Activated CD4-positive, alpha-beta memory T cell treated with anti-CD3 and anti-CD28 coated beads for 36 hours (primary cell): ENCODE results near the gene ACOX3. TPM values are rescaled to one million over a fixed set of nuclear protein-coding genes. Genes with fewer than 3 reads are reported as not detected.
"Not testable (repeated sequence)": the region's sequence is repeated elsewhere in the genome, so short reads cannot be mapped to it uniquely, and the experiment has no call there.

Experiments
- CTCF ChIA-PET: fragments of 350-600 bp; sonication (Branson Sonifier 250); formaldehyde crosslinking; loops from one replicate; lab custom pipeline; 2021; ENCODE audit warnings: antibody characterized with exemption, inconsistent platforms; lab: Charles Lee
- POLR2A ChIA-PET: fragments of 350-600 bp; sonication (Branson Sonifier 250); formaldehyde crosslinking; loops from one replicate; lab custom pipeline; 2021; ENCODE audit warnings: antibody characterized with exemption; lab: Charles Lee
- DNase-seq: peaks from one replicate; pipeline ENCODE4 v3.0.0-alpha.2; 2020
- H3K27ac Mint-ChIP-seq: one replicate; pipeline ENCODE4 v1.8.0; 2021; ENCODE audit warnings: mixed read lengths
- H3K27me3 Mint-ChIP-seq: one replicate; pipeline ENCODE4 v1.8.0; 2021; ENCODE audit warnings: mixed read lengths
- H3K36me3 Mint-ChIP-seq: one replicate; pipeline ENCODE4 v1.8.0; 2021; ENCODE audit warnings: mixed read lengths
- H3K4me1 Mint-ChIP-seq: one replicate; pipeline ENCODE4 v1.8.0; 2021; ENCODE audit warnings: low read depth, mixed read lengths
- H3K4me3 Mint-ChIP-seq: one replicate; pipeline ENCODE4 v1.8.0; 2021; ENCODE audit warnings: mild to moderate bottlenecking, mixed read lengths
- H3K9me3 Mint-ChIP-seq: one replicate; pipeline ENCODE4 v1.8.0; 2021; ENCODE audit warnings: mixed read lengths
- intact Hi-C: fragments of 100-400 bp; cut with micrococcal nuclease; formaldehyde crosslinking; loops from one replicate; pipeline ENCODE4 v1.15.1; 2023
- total RNA-seq, 2 experiments: library from RNA; stranded (reverse); gene quantifications; one replicate each; pipeline ENCODE4 v1.2.3, GENCODE V29; 2021

ACOX3 gene
- total RNA-seq, 2 experiments from 2014 or later, result 42.3 to 45.8 TPM

GRCh38 chr4:8391071-8391470, 49.5 kb downstream of the ACOX3 start:
- no peak for DNase-seq
- peaks cover 8% of the 10 kb centered on the region for H3K4me1 Mint-ChIP-seq
- no peaks in the 10 kb centered on the region for H3K9me3 Mint-ChIP-seq
- H3K4me3 Mint-ChIP-seq, result no peak overlapping the region
- ChIA-PET CTCF (interaction anchor here (1.4 to 2.2 kb wide), 2 partner anchors 149 to 214 kb away, joined by 5 to 6 read pairs; no protein-coding TSS in a partner anchor), POLR2A (no interaction called here)
- no peaks in the 10 kb centered on the region for H3K27me3 Mint-ChIP-seq
- intact Hi-C loops, result no loop called here
- H3K36me3 Mint-ChIP-seq, result peaks cover 8% of the 10 kb centered on the region
- H3K27ac Mint-ChIP-seq, result no peak overlapping the region

GRCh38 chr4:8390577-8390976, 49.9 kb downstream of the ACOX3 start:
- H3K9me3 Mint-ChIP-seq, result no peaks in the 10 kb centered on the region
- H3K27ac Mint-ChIP-seq, result no peak overlapping the region
- ChIA-PET CTCF (interaction anchor here (1.4 to 2.2 kb wide), 2 partner anchors 148 to 214 kb away, joined by 5 to 6 read pairs; no protein-coding TSS in a partner anchor), POLR2A (no interaction called here)
- intact Hi-C loops, result no loop called here
- no peak overlapping the region for H3K4me3 Mint-ChIP-seq
- DNase-seq, result no peak
- peaks cover 8% of the 10 kb centered on the region for H3K4me1 Mint-ChIP-seq
- H3K36me3 Mint-ChIP-seq, result peaks cover 8% of the 10 kb centered on the region
- H3K27me3 Mint-ChIP-seq, result no peaks in the 10 kb centered on the region

GRCh38 chr4:8388528-8388870, 52.0 kb downstream of the ACOX3 start:
- peaks cover 6% of the 10 kb centered on the region for H3K36me3 Mint-ChIP-seq
- POLR2A ChIA-PET, result no interaction called here
- CTCF ChIA-PET, result no interaction called here
- no peak overlapping the region for H3K27ac Mint-ChIP-seq
- H3K4me1 Mint-ChIP-seq, result peaks cover 8% of the 10 kb centered on the region
- no peak overlapping the region for H3K4me3 Mint-ChIP-seq
- intact Hi-C loops, result no loop called here
- no peaks in the 10 kb centered on the region for H3K9me3 Mint-ChIP-seq
- DNase-seq, result no peak
- H3K27me3 Mint-ChIP-seq, result no peaks in the 10 kb centered on the region

GRCh38 chr4:8387615-8388527, 52.7 kb downstream of the ACOX3 start:
- Mint-ChIP-seq H3K4me1 (peaks cover 8% of the 10 kb centered on the region), H3K9me3 (no peaks in the 10 kb centered on the region), H3K4me3 (no peak overlapping the region), H3K27ac (no peak overlapping the region), H3K27me3 (no peaks in the 10 kb centered on the region), H3K36me3 (peaks cover 6% of the 10 kb centered on the region)
- DNase-seq, result no peak
- POLR2A ChIA-PET, result no interaction called here
- intact Hi-C loops, result no loop called here
- CTCF ChIA-PET, result no interaction called here

- Mint-ChIP-seq H3K36me3 (peaks cover 6% of the 10 kb centered on the region), H3K4me3 (no peak overlapping the region), H3K9me3 (no peaks in the 10 kb centered on the region), H3K4me1 (peaks cover 6% of the 10 kb centered on the region), H3K27ac (no peak overlapping the region), H3K27me3 (no peaks in the 10 kb centered on the region)
- ChIA-PET CTCF (interaction anchor here (1.6 kb wide), 1 partner anchor 145 kb away, joined by 4 read pairs; no protein-coding TSS in a partner anchor), POLR2A (no interaction called here)
- intact Hi-C loops, result no loop called here
- no peak for DNase-seq
These were observed 53.3 kb downstream of the ACOX3 start for GRCh38 chr4:8387194-8387593.

- intact Hi-C loops, result no loop called here
- H3K36me3 Mint-ChIP-seq, result peaks cover 6% of the 10 kb centered on the region
These were observed 53.8 kb downstream of the ACOX3 start for GRCh38 chr4:8386731-8387130.

GRCh38 chr4:8386131-8386530, 54.4 kb downstream of the ACOX3 start:
- intact Hi-C loops, DNase-seq, H3K27me3 Mint-ChIP-seq, H3K27ac Mint-ChIP-seq, H3K4me1 Mint-ChIP-seq, H3K36me3 Mint-ChIP-seq, H3K4me3 Mint-ChIP-seq, H3K9me3 Mint-ChIP-seq, POLR2A ChIA-PET: not testable (repeated sequence)
- CTCF ChIA-PET, result interaction anchor here (1.6 kb wide), 1 partner anchor 144 kb away, joined by 4 read pairs; no protein-coding TSS in a partner anchor

More at GRCh38 chr4:8386731-8387130, 53.8 kb downstream of the ACOX3 start:
- Mint-ChIP-seq H3K27ac (no peak overlapping the region), H3K4me1 (peaks cover 2% of the 10 kb centered on the region), H3K9me3 (no peaks in the 10 kb centered on the region), H3K4me3 (no peak overlapping the region), H3K27me3 (no peaks in the 10 kb centered on the region)
- no peak for DNase-seq
- ChIA-PET POLR2A (no interaction called here), CTCF (interaction anchor here (1.6 kb wide), 1 partner anchor 144 kb away, joined by 4 read pairs; no protein-coding TSS in a partner anchor)

GRCh38 chr4:8385611-8386010, 54.9 kb downstream of the ACOX3 start:
- H3K4me3 Mint-ChIP-seq, result no peak overlapping the region
- H3K4me1 Mint-ChIP-seq, result no peaks in the 10 kb centered on the region
- no peaks in the 10 kb centered on the region for H3K27me3 Mint-ChIP-seq
- intact Hi-C loops, result no loop called here
- POLR2A ChIA-PET, result no interaction called here
- no peak for DNase-seq
- CTCF ChIA-PET, result interaction anchor here (1.6 kb wide), 1 partner anchor 143 kb away, joined by 4 read pairs; no protein-coding TSS in a partner anchor
- H3K9me3 Mint-ChIP-seq, result no peaks in the 10 kb centered on the region
- H3K36me3 Mint-ChIP-seq, result peaks cover 6% of the 10 kb centered on the region
- no peak overlapping the region for H3K27ac Mint-ChIP-seq

- Mint-ChIP-seq H3K9me3 (no peaks in the 10 kb centered on the region), H3K4me1 (no peaks in the 10 kb centered on the region), H3K27ac (no peak overlapping the region), H3K27me3 (no peaks in the 10 kb centered on the region), H3K36me3 (peaks cover 3% of the 10 kb centered on the region), H3K4me3 (no peak overlapping the region)
- no peak for DNase-seq
- intact Hi-C loops, result no loop called here
- CTCF ChIA-PET, result no interaction called here
- POLR2A ChIA-PET, result no interaction called here
These were observed 55.4 kb downstream of the ACOX3 start for GRCh38 chr4:8385106-8385505.

- DNase-seq, result no peak
- H3K27ac Mint-ChIP-seq, result no peak overlapping the region
- POLR2A ChIA-PET, result no interaction called here
- CTCF ChIA-PET, result no interaction called here
- no peaks in the 10 kb centered on the region for H3K9me3 Mint-ChIP-seq
- H3K27me3 Mint-ChIP-seq, result no peaks in the 10 kb centered on the region
- no peak overlapping the region for H3K4me3 Mint-ChIP-seq
- no peaks in the 10 kb centered on the region for H3K4me1 Mint-ChIP-seq
- intact Hi-C loops, result no loop called here
- H3K36me3 Mint-ChIP-seq, result peaks cover 3% of the 10 kb centered on the region
These were observed 56.0 kb downstream of the ACOX3 start for GRCh38 chr4:8384397-8385060.

- H3K27me3 Mint-ChIP-seq, result no peaks in the 10 kb centered on the region
- H3K4me1 Mint-ChIP-seq, result no peaks in the 10 kb centered on the region
- H3K36me3 Mint-ChIP-seq, result peaks cover 3% of the 10 kb centered on the region
- H3K9me3 Mint-ChIP-seq, result no peaks in the 10 kb centered on the region
- no peak overlapping the region for H3K4me3 Mint-ChIP-seq
- CTCF ChIA-PET, result no interaction called here
- no peak for DNase-seq
- H3K27ac Mint-ChIP-seq, result no peak overlapping the region
- intact Hi-C loops, result no loop called here
- POLR2A ChIA-PET, result interaction anchor here (0.7 kb wide), 1 partner anchor 79 kb away, joined by 3 read pairs; no protein-coding TSS in a partner anchor
These were observed 56.9 kb downstream of the ACOX3 start for GRCh38 chr4:8383451-8384160.

- H3K4me3 Mint-ChIP-seq, result no peak overlapping the region
- no peaks in the 10 kb centered on the region for H3K4me1 Mint-ChIP-seq
- peaks cover 3% of the 10 kb centered on the region for H3K36me3 Mint-ChIP-seq
- intact Hi-C loops, result no loop called here
- CTCF ChIA-PET, result no interaction called here
- no peaks in the 10 kb centered on the region for H3K9me3 Mint-ChIP-seq
- no peak for DNase-seq
- POLR2A ChIA-PET, result interaction anchor here (0.7 kb wide), 1 partner anchor 80 kb away, joined by 3 read pairs; no protein-coding TSS in a partner anchor
- H3K27ac Mint-ChIP-seq, result no peak overlapping the region
- no peaks in the 10 kb centered on the region for H3K27me3 Mint-ChIP-seq
These were observed 57.5 kb downstream of the ACOX3 start for GRCh38 chr4:8383016-8383415.
